Measurements from ENCODE around the gene SLMAP.

SLMAP gene

GRCh38 chr3:57838627-57839026 lies 82.5 kb downstream of the SLMAP start:
- no peak overlapping the region for H2AFZ ChIP-seq (ENCODE audit: low read length)
- TF ChIP-seq EZH2phosphoT487 (IDR thresholded peaks at IDR 0.05; ENCODE audit: borderline replicate concordance): no peak
- TF ChIP-seq, protein P1, sequence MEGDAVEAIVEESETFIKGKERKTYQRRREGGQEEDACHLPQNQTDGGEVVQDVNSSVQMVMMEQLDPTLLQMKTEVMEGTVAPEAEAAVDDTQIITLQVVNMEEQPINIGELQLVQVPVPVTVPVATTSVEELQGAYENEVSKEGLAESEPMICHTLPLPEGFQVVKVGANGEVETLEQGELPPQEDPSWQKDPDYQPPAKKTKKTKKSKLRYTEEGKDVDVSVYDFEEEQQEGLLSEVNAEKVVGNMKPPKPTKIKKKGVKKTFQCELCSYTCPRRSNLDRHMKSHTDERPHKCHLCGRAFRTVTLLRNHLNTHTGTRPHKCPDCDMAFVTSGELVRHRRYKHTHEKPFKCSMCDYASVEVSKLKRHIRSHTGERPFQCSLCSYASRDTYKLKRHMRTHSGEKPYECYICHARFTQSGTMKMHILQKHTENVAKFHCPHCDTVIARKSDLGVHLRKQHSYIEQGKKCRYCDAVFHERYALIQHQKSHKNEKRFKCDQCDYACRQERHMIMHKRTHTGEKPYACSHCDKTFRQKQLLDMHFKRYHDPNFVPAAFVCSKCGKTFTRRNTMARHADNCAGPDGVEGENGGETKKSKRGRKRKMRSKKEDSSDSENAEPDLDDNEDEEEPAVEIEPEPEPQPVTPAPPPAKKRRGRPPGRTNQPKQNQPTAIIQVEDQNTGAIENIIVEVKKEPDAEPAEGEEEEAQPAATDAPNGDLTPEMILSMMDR (conservative IDR thresholded peaks at IDR 0.05; ENCODE audit: low read length): no peak
- H3K4me2 ChIP-seq (ENCODE audit: low read depth, low read length, poor library complexity, severe bottlenecking): no peak overlapping the region
- H3K79me2 ChIP-seq (ENCODE audit: insufficient read depth, low read length): no peaks in the 10 kb centered on the region; the same call in 1 of the 2 replicates
- H3K4me1 ChIP-seq (ENCODE audit: insufficient read depth, low read length, poor library complexity, severe bottlenecking): no peaks in the 10 kb centered on the region
- no peaks in the 10 kb centered on the region for H3K9me2 ChIP-seq (replicated peaks; ENCODE audit: low read depth, low read length)
- no peak overlapping the region for H3K4me3 ChIP-seq (ENCODE audit: low read length, poor library complexity, severe bottlenecking)
- peaks cover 7% of the 10 kb centered on the region for H3K36me3 ChIP-seq (ENCODE audit: insufficient read depth, low read length)
- no peak overlapping the region for H3K9ac ChIP-seq (ENCODE audit: low read depth, low read length, poor library complexity, severe bottlenecking)
- no peaks in the 10 kb centered on the region for H3K27me3 ChIP-seq (ENCODE audit: insufficient read depth, low read length, poor library complexity, severe bottlenecking)
- no peaks in the 10 kb centered on the region for H3F3A ChIP-seq (ENCODE audit: low read depth)
- H3K9me3 ChIP-seq (ENCODE audit: insufficient read depth, low read depth, low read length): no peaks in the 10 kb centered on the region
- no peaks in the 10 kb centered on the region for H4K20me1 ChIP-seq (ENCODE audit: insufficient read depth, low read length, poor library complexity, severe bottlenecking)

GRCh38 chr3:57840473-57840872 lies 84.4 kb downstream of the SLMAP start:
- H3K79me2 ChIP-seq (ENCODE audit: insufficient read depth, low read length): no peaks in the 10 kb centered on the region; the same call in 1 of the 2 replicates
- H3K4me1 ChIP-seq (ENCODE audit: insufficient read depth, low read length, poor library complexity, severe bottlenecking): no peaks in the 10 kb centered on the region
- TF ChIP-seq, protein P1 (conservative IDR thresholded peaks at IDR 0.05; ENCODE audit: low read length): no peak
- TF ChIP-seq EZH2phosphoT487 (IDR thresholded peaks at IDR 0.05; ENCODE audit: borderline replicate concordance): no peak

GRCh38 chr3:57841818-57842217 lies 85.7 kb downstream of the SLMAP start:
- Histone ChIP-seq H4K20me1 (ENCODE audit: insufficient read depth, low read length, poor library complexity, severe bottlenecking) (no peaks in the 10 kb centered on the region), H3K4me1 (ENCODE audit: insufficient read depth, low read length, poor library complexity, severe bottlenecking) (no peaks in the 10 kb centered on the region), H3K36me3 (ENCODE audit: insufficient read depth, low read length) (peaks cover 8% of the 10 kb centered on the region; the same call in 1 of the 2 replicates), H3K9me3 (ENCODE audit: insufficient read depth, low read depth, low read length) (no peaks in the 10 kb centered on the region), H3K9ac (ENCODE audit: low read depth, low read length, poor library complexity, severe bottlenecking) (no peak overlapping the region), H3K4me3 (ENCODE audit: low read length, poor library complexity, severe bottlenecking) (no peak overlapping the region), H3K79me2 (ENCODE audit: insufficient read depth, low read length) (no peaks in the 10 kb centered on the region; the same call in 1 of the 2 replicates), H3K4me2 (ENCODE audit: low read depth, low read length, poor library complexity, severe bottlenecking) (no peak overlapping the region), H2AFZ (ENCODE audit: low read length) (no peak overlapping the region), H3F3A (ENCODE audit: low read depth) (no peaks in the 10 kb centered on the region), H3K27me3 (ENCODE audit: insufficient read depth, low read length, poor library complexity, severe bottlenecking) (no peaks in the 10 kb centered on the region), H3K9me2 (replicated peaks; ENCODE audit: low read depth, low read length) (no peaks in the 10 kb centered on the region)
- TF ChIP-seq, protein P1 (conservative IDR thresholded peaks at IDR 0.05; ENCODE audit: low read length): no peak
- TF ChIP-seq EZH2phosphoT487 (IDR thresholded peaks at IDR 0.05; ENCODE audit: borderline replicate concordance): no peak

More at GRCh38 chr3:57840473-57840872, 84.4 kb downstream of the SLMAP start:
- H3K9me3 ChIP-seq (ENCODE audit: insufficient read depth, low read depth, low read length): no peaks in the 10 kb centered on the region
- H3F3A ChIP-seq (ENCODE audit: low read depth): no peaks in the 10 kb centered on the region
- no peaks in the 10 kb centered on the region for H3K27me3 ChIP-seq (ENCODE audit: insufficient read depth, low read length, poor library complexity, severe bottlenecking)
- H3K36me3 ChIP-seq (ENCODE audit: insufficient read depth, low read length): peaks cover 5% of the 10 kb centered on the region; the same call in 1 of the 2 replicates
- no peak overlapping the region for H3K4me2 ChIP-seq (ENCODE audit: low read depth, low read length, poor library complexity, severe bottlenecking)
- no peak overlapping the region for H2AFZ ChIP-seq (ENCODE audit: low read length)
- no peaks in the 10 kb centered on the region for H3K9me2 ChIP-seq (replicated peaks; ENCODE audit: low read depth, low read length)
- H4K20me1 ChIP-seq (ENCODE audit: insufficient read depth, low read length, poor library complexity, severe bottlenecking): no peaks in the 10 kb centered on the region
- no peak overlapping the region for H3K4me3 ChIP-seq (ENCODE audit: low read length, poor library complexity, severe bottlenecking)
- no peak overlapping the region for H3K9ac ChIP-seq (ENCODE audit: low read depth, low read length, poor library complexity, severe bottlenecking)
